ENCODE measurements around the gene RGS7.

- TF ChIP-seq, protein P1, sequence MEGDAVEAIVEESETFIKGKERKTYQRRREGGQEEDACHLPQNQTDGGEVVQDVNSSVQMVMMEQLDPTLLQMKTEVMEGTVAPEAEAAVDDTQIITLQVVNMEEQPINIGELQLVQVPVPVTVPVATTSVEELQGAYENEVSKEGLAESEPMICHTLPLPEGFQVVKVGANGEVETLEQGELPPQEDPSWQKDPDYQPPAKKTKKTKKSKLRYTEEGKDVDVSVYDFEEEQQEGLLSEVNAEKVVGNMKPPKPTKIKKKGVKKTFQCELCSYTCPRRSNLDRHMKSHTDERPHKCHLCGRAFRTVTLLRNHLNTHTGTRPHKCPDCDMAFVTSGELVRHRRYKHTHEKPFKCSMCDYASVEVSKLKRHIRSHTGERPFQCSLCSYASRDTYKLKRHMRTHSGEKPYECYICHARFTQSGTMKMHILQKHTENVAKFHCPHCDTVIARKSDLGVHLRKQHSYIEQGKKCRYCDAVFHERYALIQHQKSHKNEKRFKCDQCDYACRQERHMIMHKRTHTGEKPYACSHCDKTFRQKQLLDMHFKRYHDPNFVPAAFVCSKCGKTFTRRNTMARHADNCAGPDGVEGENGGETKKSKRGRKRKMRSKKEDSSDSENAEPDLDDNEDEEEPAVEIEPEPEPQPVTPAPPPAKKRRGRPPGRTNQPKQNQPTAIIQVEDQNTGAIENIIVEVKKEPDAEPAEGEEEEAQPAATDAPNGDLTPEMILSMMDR (conservative IDR thresholded peaks at IDR 0.05; ENCODE audit: low read depth, low read length) = no peak
- TF ChIP-seq SMC3 (IDR thresholded peaks at IDR 0.05; ENCODE audit: low read depth, low read length) = no peak
- TF ChIP-seq POLR2A (IDR thresholded peaks at IDR 0.05; ENCODE audit: low read depth, low read length) = no peak
Measured at GRCh38 chr1:241390526-241390925, 33.5 kb upstream of the RGS7 start.

Measured in IMR-90 (cell line).